Osteoblast (primary cell): ENCODE results near the gene PRKCQ. TPM values are rescaled to one million over a fixed set of nuclear protein-coding genes. Genes with fewer than 3 reads are reported as not detected.

Source experiments
- DNase-seq: peaks from one replicate; pipeline ENCODE4 v3.0.0; 2011; ENCODE audit warnings: low spot score, mixed read lengths; ENCODE audit not compliant: insufficient read length; ENCODE audit errors: missing footprints
- H2AFZ ChIP-seq: 2 replicates; pipeline ENCODE4 v1.6.0; 2011; ENCODE audit warnings: mild to moderate bottlenecking, low read length
- H3K27ac ChIP-seq: 2 replicates; pipeline ENCODE4 v1.5.1; 2011; ENCODE audit warnings: mild to moderate bottlenecking, low read depth, low read length, moderate library complexity
- H3K27me3 ChIP-seq: 2 replicates; pipeline ENCODE4 v1.6.0; 2012; ENCODE audit warnings: mild to moderate bottlenecking, control low read depth, inconsistent platforms, low read length, moderate library complexity; ENCODE audit not compliant: insufficient read depth
- H3K36me3 ChIP-seq: 2 replicates; pipeline ENCODE4 v1.5.1; 2011; ENCODE audit warnings: mild to moderate bottlenecking, low read length, control low read depth, moderate library complexity; ENCODE audit not compliant: insufficient read depth
- H3K4me1 ChIP-seq: 2 replicates; pipeline ENCODE4 v1.5.1; 2011; ENCODE audit warnings: mild to moderate bottlenecking, low read length, control low read depth, moderate library complexity; ENCODE audit not compliant: insufficient read depth
- H3K4me2 ChIP-seq: 2 replicates; pipeline ENCODE4 v1.6.0; 2011; ENCODE audit warnings: mild to moderate bottlenecking, low read length; ENCODE audit not compliant: insufficient read depth
- H3K4me3 ChIP-seq: fragments of 200-600 bp; sonication (generic); 3 replicates; pipeline ENCODE4 v1.5.1; 2012; ENCODE audit warnings: mild to moderate bottlenecking, low read length, inconsistent platforms; ENCODE audit not compliant: insufficient read depth
- H3K79me2 ChIP-seq: 2 replicates; pipeline ENCODE4 v1.6.0; 2012; ENCODE audit warnings: mild to moderate bottlenecking, low read length, control low read depth, inconsistent platforms; ENCODE audit not compliant: insufficient read depth
- H3K9me3 ChIP-seq: 2 replicates; pipeline ENCODE4 v1.5.1; 2011; ENCODE audit warnings: low read depth, low read length, control low read depth
- H4K20me1 ChIP-seq: 2 replicates; pipeline ENCODE4 v1.6.0; 2012; ENCODE audit warnings: mild to moderate bottlenecking, low read length, control low read depth; ENCODE audit not compliant: insufficient read depth
- CTCF ChIP-seq: IDR thresholded peaks from 2 replicates; pipeline ENCODE4 v1.5.1; 2011; ENCODE audit warnings: mild to moderate bottlenecking, low read depth, low read length, moderate library complexity; ENCODE audit errors: extremely low read depth
- total RNA-seq: library from RNA; depleted of rRNA; stranded (reverse); fragments of >200 nt; gene quantifications from 2 replicates; pipeline ENCODE4 v1.2.3, GENCODE V29; 2012

The PRKCQ gene
- total RNA-seq, 1 donor: not detected

- no peaks in the 10 kb centered on the region for H3K4me1 ChIP-seq
- H4K20me1 ChIP-seq: no peaks in the 10 kb centered on the region
- H3K36me3 ChIP-seq: no peaks in the 10 kb centered on the region
- H3K79me2 ChIP-seq: no peaks in the 10 kb centered on the region
- TF ChIP-seq CTCF: no peak
- H3K9me3 ChIP-seq: no peaks in the 10 kb centered on the region
- H3K27ac ChIP-seq: no peak overlapping the region
- H3K4me3 ChIP-seq: no peak overlapping the region
- DNase-seq: no peak
- H3K27me3 ChIP-seq: no peaks in the 10 kb centered on the region
- no peak overlapping the region for H2AFZ ChIP-seq
- H3K4me2 ChIP-seq: no peak overlapping the region
Observed at GRCh38 chr10:6461961-6462360, 118.1 kb downstream of the PRKCQ start.

- Histone ChIP-seq H3K4me1 (no peaks in the 10 kb centered on the region), H3K79me2 (no peaks in the 10 kb centered on the region), H3K4me2 (no peak overlapping the region), H3K9me3 (no peaks in the 10 kb centered on the region), H3K36me3 (no peaks in the 10 kb centered on the region), H2AFZ (no peak overlapping the region), H4K20me1 (no peaks in the 10 kb centered on the region), H3K4me3 (no peak overlapping the region), H3K27ac (no peak overlapping the region), H3K27me3 (no peaks in the 10 kb centered on the region)
- no peak for DNase-seq
- TF ChIP-seq CTCF: no peak
Observed at GRCh38 chr10:6460861-6461409, 119.1 kb downstream of the PRKCQ start.

- no peak for DNase-seq
- TF ChIP-seq CTCF: no peak
- no peaks in the 10 kb centered on the region for H4K20me1 ChIP-seq
- H3K9me3 ChIP-seq: no peaks in the 10 kb centered on the region
- H3K27me3 ChIP-seq: no peaks in the 10 kb centered on the region
- no peaks in the 10 kb centered on the region for H3K36me3 ChIP-seq
- no peak overlapping the region for H3K27ac ChIP-seq
- H2AFZ ChIP-seq: no peak overlapping the region
- H3K4me3 ChIP-seq: no peak overlapping the region
- H3K4me2 ChIP-seq: no peak overlapping the region
- H3K4me1 ChIP-seq: no peaks in the 10 kb centered on the region
- no peaks in the 10 kb centered on the region for H3K79me2 ChIP-seq
Observed at GRCh38 chr10:6458814-6459213, 121.3 kb downstream of the PRKCQ start.

- TF ChIP-seq CTCF: no peak
- Histone ChIP-seq H2AFZ (no peak overlapping the region), H3K36me3 (no peaks in the 10 kb centered on the region), H3K4me3 (no peak overlapping the region), H4K20me1 (no peaks in the 10 kb centered on the region), H3K27ac (no peak overlapping the region), H3K9me3 (no peaks in the 10 kb centered on the region), H3K4me1 (no peaks in the 10 kb centered on the region), H3K27me3 (no peaks in the 10 kb centered on the region), H3K4me2 (no peak overlapping the region), H3K79me2 (no peaks in the 10 kb centered on the region)
- no peak for DNase-seq
Observed at GRCh38 chr10:6457376-6457775, 122.7 kb downstream of the PRKCQ start.
